T47D (cell line): Measurements from ENCODE around the gene TCF4.

Source experiments
- DNase-seq, 2 experiments: peaks; one replicate each; pipeline versions ENCODE4 v3.0.0 to v3.0.0-alpha.2; 2011 to 2012; ENCODE audit warnings: low read depth in 1 of 2, low spot score in 1 of 2
- JUND ChIP-seq: IDR thresholded peaks from 2 replicates; pipeline ENCODE4 v1.6.1; 2012; ENCODE audit warnings: low read depth
- in situ Hi-C: cut with HindIII; loops from 2 replicates; pipeline ENCODE4 v1.10.0; 2016; ENCODE audit warnings: low sequenced_read_pairs, low pct_unique_long_range_greater_than_20kb

TCF4 gene

GRCh38 chr18:55444536-55444935, 143.5 kb downstream of the TCF4 start:
- no peak for DNase-seq
- in situ Hi-C loops: no loop called here
- no peak for TF ChIP-seq JUND

GRCh38 chr18:55443776-55444175, 144.2 kb downstream of the TCF4 start:
- no peak for TF ChIP-seq JUND
- DNase-seq: no peak
- in situ Hi-C loops: no loop called here

DNA sequence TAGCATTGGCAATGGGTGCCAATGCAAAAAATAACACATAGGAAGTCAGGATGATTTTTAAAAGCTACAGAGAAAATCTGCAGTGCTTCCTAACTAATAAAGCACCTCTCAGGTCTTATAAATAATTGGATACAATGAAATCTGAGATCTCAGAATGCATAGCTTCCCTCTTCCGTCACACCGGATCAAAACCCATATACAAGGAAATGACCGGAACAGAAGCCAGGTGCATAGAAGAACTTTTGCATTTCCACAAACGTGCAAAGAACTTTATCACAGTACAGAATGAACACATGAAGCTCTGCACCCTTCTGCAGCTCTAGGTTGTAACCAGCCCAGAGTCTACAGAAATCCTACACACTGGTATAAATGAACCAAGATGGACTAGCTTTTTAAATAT, 145.4 kb downstream of the TCF4 start:
- no peak for TF ChIP-seq JUND
- in situ Hi-C loops: no loop called here
- no peak for DNase-seq

GRCh38 chr18:55440988-55441387, 147.0 kb downstream of the TCF4 start:
- in situ Hi-C loops: no loop called here
- TF ChIP-seq JUND: no peak
- DNase-seq: no peak

DNA sequence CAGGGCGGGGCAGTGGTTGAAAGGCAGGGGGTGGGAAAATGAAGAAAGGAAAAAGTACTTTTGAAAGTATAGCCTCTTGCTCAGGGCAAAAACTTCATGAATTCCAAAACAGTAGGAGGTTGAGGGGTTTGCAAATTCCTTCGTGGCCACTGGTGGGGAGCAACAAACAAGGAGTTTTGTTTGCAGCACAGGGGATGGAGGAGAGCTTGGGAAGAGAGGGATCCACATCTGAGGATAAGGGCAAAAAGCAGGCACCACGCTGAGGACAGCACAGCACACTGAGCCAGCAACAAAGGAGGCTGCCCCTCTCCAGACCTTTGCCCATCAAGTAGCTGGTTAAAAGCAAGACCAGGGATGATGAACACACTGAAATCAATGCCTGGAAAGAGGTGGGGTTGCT, 148.9 kb downstream of the TCF4 start:
- no peak for DNase-seq
- in situ Hi-C loops: no loop called here
- TF ChIP-seq JUND: no peak

GRCh38 chr18:55435592-55435991, 152.4 kb downstream of the TCF4 start:
- in situ Hi-C loops: no loop called here
- no peak for TF ChIP-seq JUND
- no peak for DNase-seq

- in situ Hi-C loops: no loop called here
These were observed 154.3 kb downstream of the TCF4 start for GRCh38 chr18:55433648-55434047.

GRCh38 chr18:55433140-55433539, 154.9 kb downstream of the TCF4 start:
- no peak for TF ChIP-seq JUND
- DNase-seq: no peak
- in situ Hi-C loops: no loop called here

More at GRCh38 chr18:55433648-55434047, 154.3 kb downstream of the TCF4 start:
- DNase-seq: no peak
- no peak for TF ChIP-seq JUND

DNA sequence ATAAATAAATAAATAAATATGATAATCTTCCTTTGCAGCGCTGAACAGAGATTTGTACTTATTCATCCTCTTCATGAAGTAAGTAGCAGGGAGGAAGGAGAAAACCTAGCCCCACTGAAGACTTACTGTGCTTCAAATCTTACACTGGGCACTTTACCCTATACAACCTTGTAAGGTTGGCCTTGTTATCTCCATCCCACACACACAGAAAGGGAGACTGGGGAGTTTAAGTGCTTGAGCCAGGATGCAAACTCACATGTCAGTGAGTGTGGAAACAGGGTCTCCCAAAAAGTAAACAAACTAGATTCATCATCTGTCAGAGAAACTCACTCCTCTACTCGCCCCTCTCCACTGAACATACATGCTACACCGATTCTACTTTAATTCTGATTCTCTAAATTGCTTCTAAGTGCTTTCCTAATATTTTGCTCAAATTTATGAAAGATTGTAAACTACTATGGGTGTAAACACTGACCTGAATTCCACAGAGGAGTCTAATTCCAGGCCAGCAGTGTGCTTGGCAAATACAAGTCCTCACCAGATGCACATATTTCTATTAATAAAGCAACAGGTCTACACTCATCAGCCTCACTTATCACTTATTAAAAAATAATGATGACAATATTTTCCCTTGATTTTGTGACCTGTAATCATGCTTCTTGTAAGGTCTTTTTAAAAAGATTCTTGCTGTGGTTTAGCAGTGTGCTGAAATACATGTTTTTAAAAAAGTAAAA, 155.5 kb downstream of the TCF4 start:
- no peak for TF ChIP-seq JUND
- in situ Hi-C loops: no loop called here
- no peak for DNase-seq

DNA sequence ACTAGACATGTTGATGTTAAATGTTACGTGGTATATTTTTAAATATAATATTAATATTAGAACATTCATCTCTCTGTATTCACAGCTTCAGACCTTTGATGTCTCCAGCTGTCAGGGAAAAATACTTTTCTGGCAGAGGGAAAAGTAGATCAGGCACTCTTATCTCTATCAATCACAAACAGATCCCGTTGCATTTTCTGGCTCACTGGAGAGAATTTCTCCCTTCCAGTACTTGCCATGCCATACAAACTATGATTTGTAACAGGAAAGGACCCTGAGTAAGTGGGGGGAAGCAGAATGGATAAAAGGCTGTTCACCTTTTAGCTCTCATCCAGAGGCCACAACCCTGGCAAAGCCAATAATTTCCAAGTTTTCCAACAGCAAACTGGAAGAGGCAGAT, 158.0 kb downstream of the TCF4 start:
- in situ Hi-C loops: no loop called here
- DNase-seq: no peak
- TF ChIP-seq JUND: no peak

GRCh38 chr18:55427951-55428350, 160.0 kb downstream of the TCF4 start:
- no peak for DNase-seq
- TF ChIP-seq JUND: no peak
- in situ Hi-C loops: no loop called here

DNA sequence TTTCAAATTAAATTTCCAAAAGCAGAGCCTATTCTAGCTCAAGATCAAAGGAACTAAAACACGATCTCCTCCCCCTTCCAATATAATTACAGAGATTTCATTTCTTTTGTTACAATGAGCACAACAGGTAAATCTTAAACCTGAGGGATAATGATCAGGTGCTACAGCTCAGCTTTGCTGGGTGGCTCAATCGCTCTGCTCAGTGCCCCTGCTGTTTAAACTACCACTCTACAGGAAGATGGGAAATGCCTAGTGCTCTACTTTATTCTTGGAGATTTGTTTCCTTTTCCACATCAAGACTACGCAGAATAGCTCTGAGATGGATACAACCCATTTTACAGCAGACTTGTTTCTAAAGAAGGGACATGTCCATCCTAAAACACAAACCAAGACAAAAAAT, 162.3 kb downstream of the TCF4 start:
- in situ Hi-C loops: no loop called here
- DNase-seq: no peak
- no peak for TF ChIP-seq JUND

DNA sequence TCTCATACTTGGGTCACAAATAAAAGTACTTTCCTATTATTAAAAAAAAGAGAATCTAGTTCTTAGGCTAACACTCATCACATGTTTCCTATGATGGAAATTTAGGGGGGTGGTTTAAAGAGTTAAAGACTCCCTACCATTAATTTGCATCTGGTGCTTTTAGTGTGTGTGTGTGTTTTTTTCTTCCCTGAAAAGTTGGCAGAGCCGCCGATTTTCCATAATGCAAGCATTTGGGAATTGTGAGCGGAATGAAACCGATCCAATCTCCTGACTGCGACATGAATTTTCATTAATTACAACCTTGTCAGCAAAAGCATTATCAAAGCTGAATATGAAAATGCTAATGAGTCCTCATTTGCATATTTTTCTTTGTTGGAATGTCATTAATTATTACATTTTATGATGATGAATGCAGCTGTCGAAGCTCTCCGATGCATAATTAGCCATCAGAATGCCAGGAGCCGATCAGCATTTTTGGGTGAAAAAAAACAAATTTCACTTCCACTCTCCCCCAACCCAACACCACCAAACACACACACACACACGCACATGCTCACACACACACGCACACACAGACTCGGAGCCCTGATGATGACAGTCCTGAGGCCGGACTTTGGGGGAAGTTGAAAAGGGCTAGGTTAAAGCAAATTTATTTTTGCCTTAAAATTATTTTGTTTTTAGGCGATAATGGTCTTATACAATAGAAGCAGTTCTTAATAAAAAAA, 165.4 kb downstream of the TCF4 start:
- no peak for TF ChIP-seq JUND
- in situ Hi-C loops: no loop called here
- DNase-seq: no peak
